HG02884 (cell line): ENCODE results near the gene DACH1.
"Not testable (repeated sequence)": the region's sequence is repeated elsewhere in the genome, so short reads cannot be mapped to it uniquely, and the experiment has no call there.

ENCODE experiments used
- ATAC-seq: cut with Tn5 transposase; IDR thresholded peaks from one replicate; pipeline ENCODE4 v1.9.1; 2021; ENCODE audit warnings: mild to moderate bottlenecking, moderate library complexity; ENCODE audit not compliant: unreplicated experiment

The DACH1 gene

GRCh38 chr13:71785361-71785760, 81.6 kb downstream of the DACH1 start:
- no peak for ATAC-seq

- no peak for ATAC-seq
These were observed 86.5 kb downstream of the DACH1 start for GRCh38 chr13:71780546-71780945.

GRCh38 chr13:71778998-71779397, 88.0 kb downstream of the DACH1 start:
- ATAC-seq: not testable (repeated sequence)

- ATAC-seq: no peak
These were observed 91.0 kb downstream of the DACH1 start for GRCh38 chr13:71775966-71776365.

GRCh38 chr13:71774863-71775262, 92.1 kb downstream of the DACH1 start:
- no peak for ATAC-seq

- no peak for ATAC-seq
These were observed 93.5 kb downstream of the DACH1 start for GRCh38 chr13:71773531-71773930.

GRCh38 chr13:71772361-71772760, 94.6 kb downstream of the DACH1 start:
- ATAC-seq: no peak

GRCh38 chr13:71771144-71771543, 95.9 kb downstream of the DACH1 start:
- ATAC-seq: no peak

GRCh38 chr13:71770710-71771109, 96.3 kb downstream of the DACH1 start:
- ATAC-seq: no peak

GRCh38 chr13:71768881-71769280, 98.1 kb downstream of the DACH1 start:
- no peak for ATAC-seq

GRCh38 chr13:71759651-71760511, 107.1 kb downstream of the DACH1 start:
- no peak for ATAC-seq

- no peak for ATAC-seq
These were observed 108.2 kb downstream of the DACH1 start for GRCh38 chr13:71758828-71759227.

GRCh38 chr13:71754407-71754974, 112.5 kb downstream of the DACH1 start:
- no peak for ATAC-seq

- no peak for ATAC-seq
These were observed 114.1 kb downstream of the DACH1 start for GRCh38 chr13:71752775-71753513.

- ATAC-seq: no peak
These were observed 115.9 kb downstream of the DACH1 start for GRCh38 chr13:71751073-71751472.

- ATAC-seq: no peak
These were observed 136.7 kb downstream of the DACH1 start for GRCh38 chr13:71730267-71730666.

- no peak for ATAC-seq
These were observed 137.6 kb downstream of the DACH1 start for GRCh38 chr13:71729441-71729840.

GRCh38 chr13:71727662-71728061, 139.3 kb downstream of the DACH1 start:
- ATAC-seq: no peak

GRCh38 chr13:71727042-71727441, 140.0 kb downstream of the DACH1 start:
- no peak for ATAC-seq

GRCh38 chr13:71722206-71722605, 144.8 kb downstream of the DACH1 start:
- ATAC-seq: no peak

GRCh38 chr13:71721104-71721503, 145.9 kb downstream of the DACH1 start:
- ATAC-seq: no peak

GRCh38 chr13:71718931-71719330, 148.1 kb downstream of the DACH1 start:
- ATAC-seq: no peak
